WERI-Rb-1 (cell line): ENCODE measurements around the gene FOXP2.

Experiments used
- DNase-seq: peaks from one replicate; pipeline ENCODE4 v3.0.0-alpha.2; 2020
- H3K27ac ChIP-seq: fragments of 250-450 bp; sonication (Bioruptor Pico); 2 replicates; pipeline ENCODE4 v1.5.1; 2020; ENCODE audit warnings: mild to moderate bottlenecking, moderate library complexity
- H3K27me3 ChIP-seq: fragments of 250-450 bp; sonication (Bioruptor Pico); 2 replicates; pipeline ENCODE4 v1.5.1; 2021; ENCODE audit warnings: mild to moderate bottlenecking, low read depth, moderate library complexity; ENCODE audit not compliant: insufficient read depth, severe bottlenecking
- H3K36me3 ChIP-seq: fragments of 250-450 bp; sonication (Bioruptor Pico); 2 replicates; pipeline ENCODE4 v1.5.1; 2020; ENCODE audit warnings: mild to moderate bottlenecking, moderate library complexity
- H3K4me3 ChIP-seq: 2 replicates; pipeline ENCODE4 v1.5.1; 2011; ENCODE audit warnings: low read depth, mild to moderate bottlenecking, control low read depth, low read length
- H3K9me3 ChIP-seq: fragments of 250-450 bp; sonication (Bioruptor Pico); 2 replicates; pipeline ENCODE4 v1.5.1; 2021; ENCODE audit warnings: mild to moderate bottlenecking, moderate library complexity; ENCODE audit not compliant: severe bottlenecking
- CTCF ChIP-seq: IDR thresholded peaks from 2 replicates; pipeline ENCODE4 v1.5.1; 2011; ENCODE audit warnings: low read depth, mild to moderate bottlenecking, control low read depth, inconsistent platforms, low read length

FOXP2 gene

GRCh38 chr7:114700247-114700928 lies 285.8 kb downstream of the FOXP2 start:
- Histone ChIP-seq H3K27me3 (no peaks in the 10 kb centered on the region), H3K27ac (no peak overlapping the region), H3K9me3 (no peaks in the 10 kb centered on the region), H3K36me3 (no peaks in the 10 kb centered on the region), H3K4me3 (no peak overlapping the region)
- no peak for DNase-seq
- TF ChIP-seq CTCF, result no peak

GRCh38 chr7:114703677-114704076 lies 289.1 kb downstream of the FOXP2 start:
- DNase-seq, result no peak
- no peak for TF ChIP-seq CTCF
- Histone ChIP-seq H3K9me3 (no peaks in the 10 kb centered on the region), H3K27ac (no peak overlapping the region), H3K36me3 (no peaks in the 10 kb centered on the region), H3K27me3 (no peaks in the 10 kb centered on the region), H3K4me3 (no peak overlapping the region)

DNA sequence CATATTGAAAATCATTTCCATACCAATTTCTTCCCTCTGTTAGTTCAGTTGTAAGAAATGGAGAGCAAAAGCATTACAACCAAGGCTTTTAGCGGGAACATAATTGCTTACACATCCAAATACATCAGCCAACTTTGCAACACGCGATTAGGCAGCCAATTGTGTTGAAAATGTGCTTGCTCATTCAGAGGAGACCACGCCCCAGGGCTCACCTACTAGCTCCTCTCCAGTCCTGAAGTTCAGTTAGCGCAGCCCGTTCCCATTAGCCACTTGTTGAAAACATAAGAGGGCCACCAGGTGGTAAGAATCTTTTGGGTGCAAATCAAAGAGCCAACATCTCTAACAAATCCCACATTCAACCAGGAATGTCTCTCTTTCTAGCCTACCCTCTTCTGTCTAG lies 294.0 kb downstream of the FOXP2 start:
- TF ChIP-seq CTCF, result no peak
- no peaks in the 10 kb centered on the region for H3K27me3 ChIP-seq
- DNase-seq, result no peak
- H3K27ac ChIP-seq, result no peak overlapping the region
- no peaks in the 10 kb centered on the region for H3K36me3 ChIP-seq
- H3K4me3 ChIP-seq, result no peak overlapping the region
- no peaks in the 10 kb centered on the region for H3K9me3 ChIP-seq

DNA sequence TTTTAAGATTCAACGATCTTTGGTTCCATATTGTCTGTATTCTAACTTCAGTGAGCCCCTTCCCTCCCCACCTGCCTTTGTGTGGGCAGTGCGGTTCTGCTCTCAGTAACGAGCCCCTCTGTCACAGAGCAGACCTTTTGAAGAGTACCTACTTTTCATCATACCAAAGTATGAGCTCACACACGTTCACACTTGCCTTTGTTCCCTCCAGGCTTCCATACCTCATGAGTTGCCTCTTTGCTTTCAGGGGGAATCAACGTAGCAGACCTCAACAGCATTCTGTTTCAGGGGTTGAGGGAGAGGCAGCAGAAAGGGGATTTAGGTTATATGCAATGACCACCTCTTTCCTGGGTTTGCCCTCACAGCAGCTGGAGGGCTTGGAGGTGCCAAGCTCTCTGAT lies 295.9 kb downstream of the FOXP2 start:
- H3K4me3 ChIP-seq, result no peak overlapping the region
- TF ChIP-seq CTCF, result no peak
- no peak for DNase-seq

DNA sequence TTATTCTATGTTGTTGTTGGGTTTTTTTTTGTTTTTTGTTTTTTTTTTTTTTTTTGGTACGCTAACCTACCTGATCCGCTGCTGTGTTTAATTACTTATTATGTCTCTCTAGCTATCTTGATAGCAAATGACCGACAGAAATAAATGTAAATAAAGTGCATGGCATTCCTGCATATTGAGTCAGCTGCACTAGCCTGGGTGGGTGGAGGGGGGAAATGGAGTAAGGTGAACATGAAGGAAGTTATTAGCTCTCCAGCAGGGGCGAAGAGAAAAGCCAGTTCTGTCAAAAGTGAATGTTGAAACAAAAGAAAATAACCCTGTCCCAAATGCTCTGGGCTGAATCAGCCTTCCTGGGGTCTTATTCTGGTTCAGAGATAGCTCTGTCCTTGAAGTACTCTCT lies 296.6 kb downstream of the FOXP2 start:
- Histone ChIP-seq H3K27me3 (no peaks in the 10 kb centered on the region), H3K4me3 (no peak overlapping the region), H3K9me3 (no peaks in the 10 kb centered on the region), H3K36me3 (no peaks in the 10 kb centered on the region), H3K27ac (no peak overlapping the region)
- no peak for TF ChIP-seq CTCF
- no peak for DNase-seq

More for the DNA sequence above, 295.9 kb downstream of the FOXP2 start:
- no peaks in the 10 kb centered on the region for H3K27me3 ChIP-seq
- H3K27ac ChIP-seq, result no peak overlapping the region
- no peaks in the 10 kb centered on the region for H3K9me3 ChIP-seq
- H3K36me3 ChIP-seq, result no peaks in the 10 kb centered on the region

DNA sequence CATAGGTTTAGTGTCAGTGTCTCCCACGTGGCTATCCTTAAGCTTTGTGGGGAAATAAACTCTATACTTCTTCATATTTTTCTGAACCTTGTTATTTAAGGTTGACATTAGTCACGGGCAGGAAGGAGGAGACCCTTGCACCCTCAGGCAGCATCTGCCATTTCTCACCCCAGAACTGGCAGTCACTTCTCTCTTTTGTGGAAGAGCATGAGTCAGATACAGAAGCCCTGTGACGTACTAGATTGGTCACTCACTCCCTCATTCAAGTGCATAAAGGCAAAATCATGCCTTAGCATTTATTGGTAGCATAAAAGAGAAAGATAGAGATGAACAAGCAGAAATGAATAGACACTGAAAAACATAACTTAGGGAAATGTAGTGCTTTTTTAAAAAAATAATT lies 301.3 kb downstream of the FOXP2 start:
- Histone ChIP-seq H3K27me3 (no peaks in the 10 kb centered on the region), H3K27ac (no peak overlapping the region), H3K9me3 (no peaks in the 10 kb centered on the region), H3K36me3 (no peaks in the 10 kb centered on the region), H3K4me3 (no peak overlapping the region)
- TF ChIP-seq CTCF, result no peak
- no peak for DNase-seq
